HG02571 (cell line): ENCODE results near the gene SPAG9.
"Not testable (repeated sequence)": the region's sequence is repeated elsewhere in the genome, so short reads cannot be mapped to it uniquely, and the experiment has no call there.

Source experiments
- ATAC-seq: cut with Tn5 transposase; IDR thresholded peaks from one replicate; pipeline ENCODE4 v1.9.1; 2021; ENCODE audit warnings: mild to moderate bottlenecking, moderate library complexity; ENCODE audit not compliant: unreplicated experiment

The SPAG9 gene

DNA sequence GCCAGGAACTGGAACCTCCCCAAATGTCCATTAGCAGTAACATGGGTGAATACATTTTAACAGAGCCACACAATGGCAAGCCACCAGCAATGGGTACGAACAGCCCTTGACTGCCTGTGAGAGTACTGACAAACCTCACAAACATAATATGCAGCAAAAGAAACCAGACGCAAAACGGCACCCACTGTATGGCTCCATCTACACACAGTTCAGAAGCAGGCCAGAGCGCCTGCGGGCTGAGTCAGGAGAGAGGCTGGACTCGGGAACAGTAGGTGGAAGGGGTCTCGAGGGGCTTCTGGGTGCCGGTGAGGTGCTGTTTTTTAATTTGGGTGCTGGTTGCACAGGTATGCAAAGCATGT lies 177.1 kb downstream of the SPAG9 start:
- ATAC-seq = no peak

DNA sequence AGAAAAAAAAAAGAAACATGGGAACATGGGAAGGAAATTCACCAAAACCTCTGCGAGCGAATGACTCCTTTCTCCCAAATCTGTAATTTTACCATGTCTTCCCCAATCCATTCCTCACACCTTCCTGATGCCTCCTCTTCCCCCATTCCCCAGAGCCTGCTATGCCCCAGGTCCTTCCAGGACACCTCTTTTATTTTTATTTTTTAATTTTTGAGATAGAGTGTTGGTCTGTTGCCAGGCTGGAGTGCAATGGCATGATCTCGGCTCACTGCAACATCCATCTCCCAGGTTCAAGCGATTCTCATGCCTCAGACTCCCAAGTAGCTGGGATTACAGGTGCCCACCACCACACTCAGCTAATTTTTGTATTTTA lies 179.0 kb downstream of the SPAG9 start:
- not testable (repeated sequence) for ATAC-seq

DNA sequence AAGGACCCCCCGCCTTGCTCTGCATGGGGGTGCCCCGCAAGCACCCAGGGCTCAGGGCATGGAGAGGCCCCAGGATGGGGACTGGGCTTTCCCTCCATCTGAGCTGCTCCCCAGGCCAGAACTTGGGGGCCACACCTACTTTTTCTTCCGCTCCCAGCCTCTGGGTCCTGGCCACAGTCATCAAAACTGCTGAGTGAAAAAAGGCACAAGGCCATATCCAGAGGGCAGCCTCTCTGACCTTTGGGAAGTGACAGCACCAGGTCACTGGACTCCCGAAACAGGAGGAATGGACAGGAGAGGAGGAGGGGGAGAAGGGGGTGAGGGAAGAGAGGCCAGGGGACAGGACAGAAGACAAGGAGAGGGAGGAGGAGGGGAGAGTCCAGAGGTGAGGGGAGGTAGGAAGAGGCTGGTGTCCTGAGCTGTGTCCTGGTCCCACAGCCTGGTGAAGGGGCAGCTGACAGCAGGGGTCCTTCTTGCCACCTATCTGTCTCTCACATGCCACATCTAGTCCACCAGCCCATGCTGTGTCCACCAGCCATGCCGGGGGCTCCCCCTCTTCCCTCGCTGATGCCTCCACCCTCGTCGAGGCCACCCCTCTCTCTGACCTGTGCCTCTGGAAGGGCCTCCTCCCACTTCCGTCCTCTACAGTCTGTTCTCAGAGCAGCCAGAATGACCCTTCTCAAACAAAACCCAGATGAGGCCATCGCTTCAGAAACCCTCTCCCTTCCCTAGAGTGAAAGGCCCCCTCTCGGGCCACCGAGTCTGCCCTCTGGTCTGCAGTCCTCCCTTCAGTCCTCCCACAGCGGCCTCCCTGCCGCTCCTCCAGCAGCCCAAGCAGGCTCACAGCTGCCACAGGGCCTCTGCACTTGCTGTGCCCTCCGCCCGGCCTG lies 180.6 kb downstream of the SPAG9 start:
- ATAC-seq = no peak

DNA sequence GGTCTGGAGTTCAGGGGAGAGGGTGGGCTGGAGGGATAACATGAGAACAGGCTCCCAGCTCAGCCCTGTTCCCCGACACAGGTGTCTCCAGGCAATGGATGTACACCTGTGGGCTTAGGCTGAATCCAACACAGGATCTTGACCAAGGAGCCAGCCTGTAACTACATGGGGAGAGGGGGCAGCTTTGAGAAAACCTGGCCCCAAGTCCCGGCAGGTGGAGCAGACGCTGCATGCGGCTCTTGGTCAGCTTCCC lies 181.2 kb downstream of the SPAG9 start:
- no peak for ATAC-seq

DNA sequence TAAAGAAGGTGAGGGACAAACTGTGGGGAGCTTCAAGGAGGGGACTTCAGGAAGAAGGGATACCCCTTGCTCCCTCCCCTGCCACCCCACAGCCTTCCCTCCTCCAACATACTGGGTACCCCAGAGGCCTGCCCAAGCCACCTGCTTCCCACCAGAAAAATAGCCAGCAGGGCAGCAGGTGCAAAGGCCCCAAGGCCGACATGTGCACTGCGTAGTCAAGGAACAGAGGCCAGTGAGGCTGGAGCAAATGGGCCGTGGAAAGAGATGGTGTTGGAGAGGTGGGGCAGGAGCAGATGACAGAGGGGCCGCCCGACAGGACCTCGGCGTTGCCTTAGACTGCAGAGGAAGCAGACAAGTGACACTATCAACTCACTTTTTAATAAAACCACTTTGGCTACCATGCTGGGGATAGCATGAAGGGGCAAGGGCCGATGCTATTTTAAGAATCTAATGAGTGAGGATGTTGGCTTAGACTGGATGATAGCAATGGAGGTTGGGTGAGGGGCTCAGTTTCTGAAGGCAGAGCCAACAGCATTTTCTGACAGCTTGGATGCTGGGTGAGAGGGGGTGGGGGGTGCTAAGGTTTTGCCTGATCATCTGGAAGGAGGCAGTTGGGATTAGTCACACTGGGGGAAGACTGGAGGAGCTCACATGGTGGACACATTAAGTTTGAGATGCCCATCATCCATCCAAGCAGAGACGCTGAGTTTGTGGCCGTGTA lies 181.7 kb downstream of the SPAG9 start:
- no peak for ATAC-seq

- no peak for ATAC-seq
Measured at GRCh38 chr17:50935996-50936266, 184.7 kb downstream of the SPAG9 start.

- no peak for ATAC-seq
Measured at GRCh38 chr17:50935221-50935995, 185.3 kb downstream of the SPAG9 start.

- no peak for ATAC-seq
Measured at GRCh38 chr17:50934672-50935220, 185.9 kb downstream of the SPAG9 start.

- ATAC-seq = no peak
Measured at GRCh38 chr17:50934161-50934560, 186.5 kb downstream of the SPAG9 start.

DNA sequence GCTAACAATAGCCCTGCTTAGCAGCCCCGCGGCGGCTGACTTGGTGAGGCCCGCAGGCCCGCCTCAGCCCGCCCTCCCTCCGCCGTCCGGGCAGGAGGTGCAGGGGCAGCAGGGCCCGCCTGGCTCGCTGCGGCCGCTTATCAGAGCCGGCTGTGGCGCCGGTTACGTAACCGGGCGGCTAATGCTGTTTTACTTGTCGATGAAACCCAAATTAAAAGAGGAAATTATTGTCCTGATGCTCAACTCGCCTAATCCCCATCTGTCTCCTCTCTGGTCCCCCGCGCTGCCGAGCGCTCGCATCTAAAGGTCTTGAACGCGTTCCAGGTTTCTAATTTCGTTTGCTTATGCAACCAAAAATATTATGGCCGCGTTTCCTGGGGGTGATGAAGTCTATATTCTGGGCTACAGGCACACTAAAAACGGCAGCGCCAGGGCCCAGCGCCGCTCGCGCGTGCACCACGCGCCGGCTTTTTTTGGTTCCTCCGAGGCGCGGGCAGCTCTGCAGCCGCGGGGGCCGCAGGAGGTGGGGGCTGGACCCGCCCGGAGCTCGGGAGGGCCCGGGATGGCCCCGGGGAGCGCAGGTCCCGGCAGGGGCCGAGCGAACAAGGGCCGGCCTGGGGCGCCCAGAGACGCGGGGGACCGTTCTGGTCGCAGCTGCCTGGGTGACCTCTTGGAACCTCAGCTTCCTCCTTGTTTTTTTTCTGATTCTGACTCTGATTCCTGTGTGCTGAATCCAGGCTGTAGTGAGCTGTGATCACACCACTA lies 189.3 kb downstream of the SPAG9 start:
- no peak for ATAC-seq

DNA sequence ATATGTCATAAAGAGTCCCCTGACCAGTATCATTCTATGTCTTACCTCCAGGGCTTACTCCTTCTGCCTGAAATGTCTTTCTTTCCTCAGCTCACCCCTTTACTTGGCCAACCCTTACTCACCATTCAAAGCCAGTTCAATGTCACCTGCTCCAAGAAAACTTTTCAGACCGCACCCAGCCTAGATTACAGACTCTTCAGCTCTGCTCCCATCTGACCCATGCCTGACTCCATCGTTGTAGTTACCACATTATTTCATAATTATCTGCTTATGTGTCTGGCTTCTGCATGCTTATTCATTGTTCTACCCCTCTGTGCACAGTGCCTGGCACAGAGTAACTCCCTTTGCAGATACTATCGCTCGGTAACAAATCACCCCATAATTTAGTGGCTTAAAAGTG lies 192.0 kb downstream of the SPAG9 start:
- no peak for ATAC-seq

- ATAC-seq = no peak
Measured at GRCh38 chr17:50927287-50927686, 193.4 kb downstream of the SPAG9 start.

DNA sequence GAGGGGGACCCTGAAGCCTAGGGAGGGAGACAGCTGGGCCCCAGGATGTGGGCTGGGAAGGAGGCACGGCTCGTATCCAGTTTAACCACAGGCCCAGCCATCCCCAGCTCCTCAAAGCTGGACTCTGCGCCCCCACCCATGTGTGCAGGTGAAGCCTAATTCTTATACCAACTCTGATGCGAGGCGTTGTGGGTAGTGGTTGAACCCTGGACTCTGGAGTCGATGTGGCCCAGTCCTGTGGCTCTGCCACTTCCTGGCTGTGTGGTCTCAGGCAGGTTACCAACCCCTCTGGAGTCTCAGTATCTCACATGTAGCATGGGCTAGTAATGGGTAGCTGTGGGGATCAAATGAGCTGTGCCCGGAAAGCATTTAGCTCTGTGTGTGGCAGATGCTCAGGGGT lies 194.1 kb downstream of the SPAG9 start:
- no peak for ATAC-seq

DNA sequence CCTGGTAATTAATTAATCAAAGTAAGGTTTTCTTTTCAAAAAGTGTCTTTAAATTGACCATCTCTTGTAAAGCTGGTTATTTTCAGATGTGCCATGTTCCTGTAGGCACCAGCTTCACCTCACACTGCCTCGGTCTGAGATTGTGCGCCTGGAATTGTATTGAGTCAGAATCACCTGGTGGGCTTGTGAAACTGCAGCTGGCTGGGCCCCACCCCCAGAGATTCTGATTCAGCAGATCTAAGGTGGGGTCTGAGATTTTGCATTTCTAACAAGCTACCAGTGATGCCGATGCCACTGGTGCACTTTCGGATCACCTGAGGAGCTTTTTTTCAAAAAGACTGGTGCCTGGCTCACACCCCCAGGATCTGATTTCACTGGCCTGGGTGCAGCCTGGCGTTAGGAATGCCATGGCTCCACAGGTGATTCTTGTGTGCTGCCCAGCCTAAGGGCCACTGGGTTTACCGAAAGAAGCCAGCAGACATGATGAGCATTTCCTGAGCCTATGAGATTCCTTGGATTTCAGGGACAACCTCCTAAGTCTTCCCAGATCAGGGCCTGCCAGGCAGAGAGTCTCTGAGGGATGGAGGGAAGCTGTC lies 195.3 kb downstream of the SPAG9 start:
- ATAC-seq = no peak

GRCh38 chr17:50924800-50925199 lies 195.9 kb downstream of the SPAG9 start:
- no peak for ATAC-seq

GRCh38 chr17:50924300-50924699 lies 196.4 kb downstream of the SPAG9 start:
- ATAC-seq = no peak

- no peak for ATAC-seq
Measured at GRCh38 chr17:50923611-50924010, 197.1 kb downstream of the SPAG9 start.

GRCh38 chr17:50922721-50923405 lies 197.8 kb downstream of the SPAG9 start:
- no peak for ATAC-seq

DNA sequence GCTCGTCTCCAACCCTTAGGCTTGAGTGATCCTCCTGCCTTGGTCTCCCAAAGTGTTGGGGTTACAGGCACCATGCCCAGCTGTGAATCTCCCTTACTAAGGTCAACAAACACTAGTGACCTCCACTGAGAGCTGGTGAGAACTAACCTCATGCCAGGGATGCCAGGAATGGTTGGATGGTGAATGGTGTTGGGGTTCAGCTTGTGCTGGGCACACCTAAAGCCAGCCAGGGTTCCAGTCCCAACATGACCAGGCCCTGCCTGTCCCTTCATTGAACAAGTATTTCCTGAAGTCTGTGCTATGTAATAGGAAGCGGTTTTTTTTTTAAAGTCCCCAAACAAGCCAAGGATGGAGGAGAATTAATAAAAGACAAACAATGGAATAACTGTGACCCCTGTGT lies 198.6 kb downstream of the SPAG9 start:
- ATAC-seq = no peak

DNA sequence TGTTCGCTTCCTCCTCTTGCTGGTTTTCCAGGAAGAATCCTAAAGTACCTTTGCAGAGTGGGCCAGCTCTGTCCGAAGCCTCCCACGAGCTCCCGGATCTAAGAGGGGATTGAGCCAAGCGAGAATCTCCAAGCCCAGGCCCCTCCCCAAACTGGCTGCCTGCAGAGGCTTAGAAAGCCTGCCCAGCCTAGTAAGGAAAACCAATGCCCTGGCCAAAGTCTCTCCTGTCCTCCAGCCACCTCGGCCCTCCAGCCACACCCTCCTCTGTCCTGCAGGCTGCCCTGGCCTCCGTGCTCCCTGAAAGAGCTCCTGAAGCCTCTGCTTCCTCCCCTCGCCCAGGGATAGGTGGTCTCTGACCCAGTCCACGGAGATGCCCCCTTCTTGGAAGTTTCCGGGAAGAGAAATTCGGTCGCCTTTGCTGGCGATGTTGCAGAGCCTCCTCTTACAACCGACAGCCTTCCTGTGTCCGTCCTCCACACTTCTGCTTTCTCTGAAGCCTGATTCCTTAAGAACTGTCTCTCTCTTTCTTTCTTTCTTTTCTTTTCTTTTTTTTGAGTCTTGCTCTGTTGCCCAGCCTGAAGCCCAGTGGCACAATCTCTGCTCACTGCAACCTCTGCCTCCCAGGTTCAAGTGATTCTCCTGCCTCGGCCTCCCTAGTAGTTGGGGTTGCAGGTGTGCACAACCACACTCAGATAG lies 199.6 kb downstream of the SPAG9 start:
- no peak for ATAC-seq
